GM12891 (cell line): ENCODE measurements around the gene STAB2.

Experiments
- POLR2A ChIP-seq: IDR thresholded peaks from 2 replicates; pipeline ENCODE4 v1.6.1; 2011; ENCODE audit warnings: low read depth, low read length, control low read depth
- POLR2AphosphoS5 ChIP-seq: IDR thresholded peaks from 2 replicates; pipeline ENCODE4 v1.6.1; 2011; ENCODE audit warnings: low read depth, low read length, control low read depth
- SPI1 ChIP-seq: IDR thresholded peaks from 2 replicates; pipeline ENCODE4 v1.6.1; 2011; ENCODE audit warnings: low read depth, low read length, control low read depth
- TAF1 ChIP-seq: IDR thresholded peaks from 2 replicates; pipeline ENCODE4 v1.6.1; 2011; ENCODE audit warnings: low read depth, low read length, control low read depth

- TF ChIP-seq SPI1 = no peak
- TF ChIP-seq POLR2A = no peak
- no peak for TF ChIP-seq TAF1
- TF ChIP-seq POLR2AphosphoS5 = no peak
Observed at GRCh38 chr12:103728323-103728722, 141.2 kb downstream of the STAB2 start.
